ENCODE data around the gene C2CD4C. TPM values are rescaled to one million over a fixed set of nuclear protein-coding genes. Genes with fewer than 3 reads are reported as not detected.

The C2CD4C gene
- total and polyA plus RNA-seq, 2 donors (not counting 3 experiments of a cell fraction or from before 2014, with no cell fraction given) = 0.25 to 0.38 TPM

- intact Hi-C loops (cut with micrococcal nuclease) (no loop called here), dilution Hi-C loops (cut with MboI; ENCODE audit: extremely low pct_ligation_motif_present, low sequenced_read_pairs) (no loop called here)
- TF ChIP-seq MYC (IDR thresholded peaks at IDR 0.05; ENCODE audit: low read depth, low read length) = no peak
- no peak overlapping the region for H3K27ac ChIP-seq (ENCODE audit: insufficient read depth, low read depth, low read length)
- no peak for FAIRE-seq
- no peaks in the 10 kb centered on the region for H3K9me1 ChIP-seq (replicated peaks; ENCODE audit: control insufficient read depth, extremely low read depth, insufficient read depth, low read length)
- no peak overlapping the region for H2AFZ ChIP-seq (ENCODE audit: low read depth, low read length)
- no peaks in the 10 kb centered on the region for H3K4me1 ChIP-seq (ENCODE audit: control insufficient read depth, extremely low read depth, insufficient read depth, low read length)
- no peaks in the 10 kb centered on the region for H3K36me3 ChIP-seq (ENCODE audit: control insufficient read depth in 2 of 2, extremely low read depth in 1 of 2, insufficient read depth in 2 of 2, low read length in 2 of 2)
- CTCF ChIA-PET = no interaction called here
- H3K4me3 ChIP-seq (replicated peaks in 1 of 3; ENCODE audit: insufficient read depth in 1 of 3, low read depth in 1 of 3, low read length in 3 of 3) = no peak overlapping the region
- no peak for DNase-seq (ENCODE audit: low read depth, low spot score)
- BruUV-seq (replicated peaks) = no TSS peak
- H4K20me1 ChIP-seq (replicated peaks; ENCODE audit: control insufficient read depth, extremely low read depth, insufficient read depth, low read length) = no peaks in the 10 kb centered on the region
- POLR2A ChIA-PET = no interaction called here
- no peak overlapping the region for H3K4me2 ChIP-seq (ENCODE audit: insufficient read depth, low read length)
- H3K27me3 ChIP-seq (ENCODE audit: control insufficient read depth in 2 of 2, insufficient read depth in 2 of 2, low read length in 2 of 2) = no peaks in the 10 kb centered on the region
- no peaks in the 10 kb centered on the region for H3K79me2 ChIP-seq (ENCODE audit: control insufficient read depth, insufficient read depth, low read length)
- no peak overlapping the region for H3K9ac ChIP-seq (replicated peaks; ENCODE audit: extremely low read depth, insufficient read depth, low read length)
- no peaks in the 10 kb centered on the region for H3K9me3 ChIP-seq (replicated peaks; ENCODE audit: control insufficient read depth, insufficient read depth, low read length)
Measured at GRCh38 chr19:425056-425455, 16.1 kb upstream of the C2CD4C start.

GRCh38 chr19:424546-424945, 15.6 kb upstream of the C2CD4C start:
- Histone ChIP-seq H3K36me3 (ENCODE audit: control insufficient read depth in 2 of 2, extremely low read depth in 1 of 2, insufficient read depth in 2 of 2, low read length in 2 of 2) (no peaks in the 10 kb centered on the region), H3K4me2 (ENCODE audit: insufficient read depth, low read length) (no peak overlapping the region), H4K20me1 (replicated peaks; ENCODE audit: control insufficient read depth, extremely low read depth, insufficient read depth, low read length) (no peaks in the 10 kb centered on the region), H3K9me3 (replicated peaks; ENCODE audit: control insufficient read depth, insufficient read depth, low read length) (no peaks in the 10 kb centered on the region), H3K9ac (replicated peaks; ENCODE audit: extremely low read depth, insufficient read depth, low read length) (no peak overlapping the region), H3K27me3 (ENCODE audit: control insufficient read depth in 2 of 2, insufficient read depth in 2 of 2, low read length in 2 of 2) (no peaks in the 10 kb centered on the region), H3K4me3 (replicated peaks in 1 of 3; ENCODE audit: insufficient read depth in 1 of 3, low read depth in 1 of 3, low read length in 3 of 3) (no peak overlapping the region), H3K27ac (ENCODE audit: insufficient read depth, low read depth, low read length) (no peak overlapping the region), H3K4me1 (ENCODE audit: control insufficient read depth, extremely low read depth, insufficient read depth, low read length) (no peaks in the 10 kb centered on the region), H3K79me2 (ENCODE audit: control insufficient read depth, insufficient read depth, low read length) (no peaks in the 10 kb centered on the region), H2AFZ (ENCODE audit: low read depth, low read length) (no peak overlapping the region), H3K9me1 (replicated peaks; ENCODE audit: control insufficient read depth, extremely low read depth, insufficient read depth, low read length) (no peaks in the 10 kb centered on the region)
- DNase-seq (ENCODE audit: low read depth, low spot score) (no peak), FAIRE-seq (no peak)
- TF ChIP-seq POLR2AphosphoS5 (IDR thresholded peaks at IDR 0.05; ENCODE audit: insufficient read depth, low read depth, low read length) = no peak
- no peak for TF ChIP-seq JUN (IDR thresholded peaks at IDR 0.05; ENCODE audit: borderline replicate concordance, insufficient read depth, insufficient read length, low read depth)
- TF ChIP-seq FOS (IDR thresholded peaks at IDR 0.05; ENCODE audit: borderline replicate concordance, insufficient read depth, low read length) = no peak
- no peak for TF ChIP-seq MAX (IDR thresholded peaks at IDR 0.05; ENCODE audit: insufficient read depth, insufficient read length)
- TF ChIP-seq EZH2 (IDR thresholded peaks at IDR 0.05; ENCODE audit: borderline replicate concordance, low read depth, low read length, severe bottlenecking) = no peak
- no peak for TF ChIP-seq MYC (IDR thresholded peaks at IDR 0.05; ENCODE audit: low read depth, low read length)
- TF ChIP-seq GATA2 (IDR thresholded peaks at IDR 0.05; ENCODE audit: insufficient read depth, insufficient read length, low read depth, low read length) = no peak
- TF ChIP-seq CTCF (IDR thresholded peaks at IDR 0.05; ENCODE audit: extremely low read depth in 1 of 2, insufficient read depth in 1 of 2, low read depth in 1 of 2, low read length in 2 of 2) = no peak
- intact Hi-C loops (cut with micrococcal nuclease) (no loop called here), dilution Hi-C loops (cut with MboI; ENCODE audit: extremely low pct_ligation_motif_present, low sequenced_read_pairs) (no loop called here)
- ChIA-PET CTCF (no interaction called here), POLR2A (no interaction called here)
- no TSS peak for BruUV-seq (replicated peaks)

All from endothelial cell of umbilical vein (primary cell).